ENCODE measurements around the gene KDM5A.

KDM5A gene

DNA sequence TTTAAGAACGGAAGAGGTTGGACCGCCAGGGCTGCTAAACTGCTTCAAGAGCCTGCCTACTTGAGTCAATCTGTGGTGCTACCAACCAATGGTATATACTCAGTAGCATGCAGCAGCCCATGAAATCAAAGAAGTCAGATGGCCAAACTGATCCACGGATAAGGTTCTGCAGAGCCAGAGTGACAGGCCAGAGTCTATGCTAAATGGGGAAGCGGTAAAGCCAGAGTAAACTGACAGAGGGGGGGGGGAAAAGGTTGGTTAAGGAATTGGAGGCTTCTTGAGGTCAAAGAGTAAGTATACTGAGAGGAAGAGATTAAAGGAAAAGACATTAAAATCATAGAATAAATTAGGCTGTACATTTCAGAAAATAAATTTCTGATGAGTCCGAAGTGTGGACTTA, 111.1 kb downstream of the KDM5A start:
- no peak overlapping the region for H3K4me3 ChIP-seq (ENCODE audit: low read depth, low read length)
- TF ChIP-seq, protein P1, sequence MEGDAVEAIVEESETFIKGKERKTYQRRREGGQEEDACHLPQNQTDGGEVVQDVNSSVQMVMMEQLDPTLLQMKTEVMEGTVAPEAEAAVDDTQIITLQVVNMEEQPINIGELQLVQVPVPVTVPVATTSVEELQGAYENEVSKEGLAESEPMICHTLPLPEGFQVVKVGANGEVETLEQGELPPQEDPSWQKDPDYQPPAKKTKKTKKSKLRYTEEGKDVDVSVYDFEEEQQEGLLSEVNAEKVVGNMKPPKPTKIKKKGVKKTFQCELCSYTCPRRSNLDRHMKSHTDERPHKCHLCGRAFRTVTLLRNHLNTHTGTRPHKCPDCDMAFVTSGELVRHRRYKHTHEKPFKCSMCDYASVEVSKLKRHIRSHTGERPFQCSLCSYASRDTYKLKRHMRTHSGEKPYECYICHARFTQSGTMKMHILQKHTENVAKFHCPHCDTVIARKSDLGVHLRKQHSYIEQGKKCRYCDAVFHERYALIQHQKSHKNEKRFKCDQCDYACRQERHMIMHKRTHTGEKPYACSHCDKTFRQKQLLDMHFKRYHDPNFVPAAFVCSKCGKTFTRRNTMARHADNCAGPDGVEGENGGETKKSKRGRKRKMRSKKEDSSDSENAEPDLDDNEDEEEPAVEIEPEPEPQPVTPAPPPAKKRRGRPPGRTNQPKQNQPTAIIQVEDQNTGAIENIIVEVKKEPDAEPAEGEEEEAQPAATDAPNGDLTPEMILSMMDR (IDR thresholded peaks at IDR 0.05; ENCODE audit: borderline replicate concordance, insufficient read depth, low read depth, low read length), result no peak

DNA sequence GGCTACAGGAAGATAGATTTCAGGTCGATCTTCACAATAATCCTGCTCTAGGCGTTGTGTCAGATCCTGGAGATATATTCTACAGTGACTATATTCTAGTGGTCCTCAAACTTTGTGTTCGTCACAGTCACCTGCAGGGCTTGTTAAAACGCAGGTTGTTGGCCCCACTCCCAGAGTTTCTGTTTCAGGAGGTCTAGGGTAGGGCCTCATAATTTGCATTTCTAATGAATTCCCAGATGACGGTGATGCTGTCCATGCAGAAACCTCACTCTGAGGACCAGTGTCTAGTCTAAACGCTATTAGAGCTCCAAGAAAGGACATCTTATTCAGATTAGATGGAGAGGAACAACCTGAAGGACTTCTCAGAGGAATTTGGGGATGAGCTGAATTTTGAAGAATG, 113.3 kb downstream of the KDM5A start:
- H3K4me3 ChIP-seq (ENCODE audit: low read depth, low read length), result no peak overlapping the region
- TF ChIP-seq, protein P1 (IDR thresholded peaks at IDR 0.05; ENCODE audit: borderline replicate concordance, insufficient read depth, low read depth, low read length), result no peak

DNA sequence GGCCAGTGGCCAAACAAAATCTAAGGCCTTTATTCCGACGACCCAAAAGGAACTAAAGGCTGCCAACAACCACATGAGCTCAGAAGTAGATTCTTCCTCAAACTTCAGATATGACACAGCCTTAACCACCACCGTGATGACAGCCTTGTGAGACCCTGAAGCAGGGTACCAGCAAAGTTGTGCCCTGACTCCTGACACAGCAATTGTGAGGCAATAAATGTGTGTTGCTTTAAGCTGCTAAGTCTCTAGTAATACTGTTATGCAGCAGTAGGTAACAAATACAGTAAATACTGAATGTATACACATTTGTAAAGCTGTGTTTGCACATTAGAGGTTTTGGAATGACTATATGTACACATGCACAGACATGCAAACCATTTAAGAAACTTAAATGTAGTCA, 115.7 kb downstream of the KDM5A start:
- no peak overlapping the region for H3K4me3 ChIP-seq (ENCODE audit: low read depth, low read length)

DNA sequence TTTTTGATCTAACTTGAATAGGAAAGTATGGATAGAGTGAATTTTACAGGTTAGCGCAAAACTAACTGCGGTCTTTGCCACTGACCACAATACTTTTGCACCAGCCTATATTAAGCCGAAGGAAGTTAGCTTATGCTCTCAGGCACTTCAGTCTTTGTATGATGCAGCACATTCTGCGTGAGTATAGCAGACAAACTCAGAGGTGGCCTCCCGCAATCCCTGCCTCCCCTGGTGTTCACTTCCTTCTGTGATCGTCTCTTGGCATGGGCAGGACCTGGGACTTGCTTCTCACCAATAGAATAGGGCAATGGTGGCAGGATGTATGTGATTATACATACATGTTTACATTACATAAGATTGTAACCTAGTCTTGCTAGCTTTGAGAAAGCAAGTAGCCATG, 116.2 kb downstream of the KDM5A start:
- H3K4me3 ChIP-seq (ENCODE audit: low read depth, low read length), result no peak overlapping the region
- TF ChIP-seq, protein P1 (IDR thresholded peaks at IDR 0.05; ENCODE audit: borderline replicate concordance, insufficient read depth, low read depth, low read length), result no peak

More for the DNA sequence above, 115.7 kb downstream of the KDM5A start:
- TF ChIP-seq, protein P1 (IDR thresholded peaks at IDR 0.05; ENCODE audit: borderline replicate concordance, insufficient read depth, low read depth, low read length), result no peak

DNA sequence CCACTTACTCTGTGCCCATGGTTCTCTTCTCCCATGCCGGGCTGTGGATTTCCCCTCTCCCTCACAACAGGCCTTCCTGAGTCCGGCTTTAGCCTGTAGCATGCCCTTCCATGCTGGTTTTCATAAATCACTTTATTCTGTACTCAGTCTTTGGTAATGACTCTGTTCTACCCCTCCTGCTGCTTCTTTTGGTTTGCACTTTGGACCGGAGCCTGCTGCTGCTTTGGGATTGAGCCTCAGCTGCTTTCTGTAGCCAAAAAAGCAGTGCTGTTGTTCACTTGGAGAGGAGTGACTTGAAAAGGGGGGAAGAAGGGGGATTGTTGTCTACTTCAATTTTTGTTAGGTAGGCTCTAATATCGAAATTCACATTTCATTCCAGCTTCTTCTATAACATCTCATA, 118.0 kb downstream of the KDM5A start:
- TF ChIP-seq, protein P1 (IDR thresholded peaks at IDR 0.05; ENCODE audit: borderline replicate concordance, insufficient read depth, low read depth, low read length), result no peak
- no peak overlapping the region for H3K4me3 ChIP-seq (ENCODE audit: low read depth, low read length)

DNA sequence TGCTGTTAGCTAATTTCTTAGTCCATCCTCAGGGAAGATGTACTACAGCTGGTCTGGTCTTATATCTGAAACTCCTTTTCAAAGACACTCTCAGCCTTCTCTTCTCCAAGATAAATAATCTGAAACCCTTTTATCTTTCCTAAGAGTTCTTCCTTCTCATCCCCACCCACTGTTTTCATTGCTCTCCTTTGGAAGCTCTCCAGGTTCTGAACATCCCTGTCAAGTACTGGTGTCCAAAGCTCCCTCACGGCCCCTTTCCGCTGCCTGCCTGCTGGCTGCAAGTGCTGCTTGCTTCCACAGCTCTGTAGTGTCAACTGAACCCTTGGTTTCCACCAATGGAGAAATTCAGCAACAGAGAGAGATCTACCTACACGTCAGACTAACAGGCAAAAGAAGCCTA, 119.9 kb downstream of the KDM5A start:
- TF ChIP-seq, protein P1 (IDR thresholded peaks at IDR 0.05; ENCODE audit: borderline replicate concordance, insufficient read depth, low read depth, low read length), result no peak
- H3K4me3 ChIP-seq (ENCODE audit: low read depth, low read length), result no peak overlapping the region

DNA sequence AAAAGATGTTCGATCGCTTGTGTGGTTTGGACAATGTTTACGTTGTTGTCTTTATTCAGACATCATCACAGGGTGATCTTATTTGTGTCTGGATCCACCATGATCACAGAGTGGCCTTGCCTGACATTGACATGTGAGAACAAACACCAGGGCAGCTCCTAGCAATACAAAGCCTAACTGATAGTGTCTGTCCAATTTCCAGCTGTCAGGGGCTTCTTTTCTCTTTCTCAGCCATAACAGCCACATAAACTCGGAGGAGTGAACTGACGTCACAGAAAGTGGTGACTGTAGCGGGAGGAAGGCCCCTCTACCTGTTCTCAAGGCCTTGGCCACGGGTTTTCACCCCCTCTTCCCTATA, 120.7 kb downstream of the KDM5A start:
- TF ChIP-seq, protein P1 (IDR thresholded peaks at IDR 0.05; ENCODE audit: borderline replicate concordance, insufficient read depth, low read depth, low read length), result no peak
- no peak overlapping the region for H3K4me3 ChIP-seq (ENCODE audit: low read depth, low read length)

Measured in GM12875 (cell line).